Mammary epithelial cell (primary cell): ENCODE results near the gene SFXN4.

Experiments used
- CTCF ChIP-seq, 2 donors: IDR thresholded peaks in 1 of 2; conservative IDR thresholded peaks in 1 of 2; 2 replicates each; pipeline ENCODE4 v1.5.1; 2011 to 2012; ENCODE audit warnings: inconsistent platforms in 2 of 2, low read length in 2 of 2, mild to moderate bottlenecking in 2 of 2, control low read depth in 1 of 2, low read depth in 1 of 2; ENCODE audit not compliant: insufficient read depth in 1 of 2; ENCODE audit errors: extremely low read depth in 1 of 2
- EZH2 ChIP-seq: IDR thresholded peaks from 2 replicates; pipeline ENCODE4 v1.6.1; 2012; ENCODE audit warnings: low read length, inconsistent platforms, borderline replicate concordance

GRCh38 chr10:119101366-119102098 is 64.0 kb downstream of the SFXN4 start:
- TF ChIP-seq CTCF (conservative IDR thresholded peaks at IDR 0.05 in 1 of 2, IDR thresholded peaks at IDR 0.05 in 1 of 2; ENCODE audit: extremely low read depth in 1 of 2, insufficient read depth in 1 of 2, low read depth in 1 of 2, low read length in 2 of 2) (no peak), EZH2 (no peak)
